ENCODE measurements around the gene GORASP1.

Gene GORASP1

DNA sequence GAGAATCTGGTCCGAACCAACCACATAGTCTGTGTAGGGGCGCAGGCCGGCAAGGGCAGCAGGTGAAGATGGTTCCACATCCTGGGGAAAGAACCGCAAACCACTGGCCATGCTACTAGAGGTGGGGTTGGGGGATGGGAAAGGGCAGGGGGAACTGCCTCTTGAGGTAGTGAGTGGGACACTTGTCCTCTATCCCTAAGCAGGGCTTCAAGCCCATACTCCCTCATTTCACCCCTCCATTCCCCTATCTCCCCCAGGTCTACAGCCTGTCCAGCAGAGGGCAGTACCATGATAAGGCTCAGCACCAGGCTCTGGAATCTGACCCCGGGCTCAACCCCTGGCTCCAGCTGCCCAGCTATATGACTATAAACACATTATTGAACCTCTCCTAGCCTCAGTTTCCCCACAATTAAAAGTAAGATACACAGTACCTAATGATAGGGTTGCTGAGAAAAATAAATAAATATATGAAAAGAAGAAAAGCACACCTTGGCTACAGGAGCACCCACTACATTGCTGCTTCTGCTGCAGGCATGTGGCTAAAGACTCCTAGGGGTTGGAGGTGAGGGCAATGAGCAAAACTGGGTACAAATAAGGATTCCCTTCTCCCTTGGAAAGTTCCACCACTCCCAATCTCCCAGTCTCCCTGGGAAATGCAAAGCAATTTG is 6.3 kb downstream of the GORASP1 start:
- no peak for DNase-seq

DNA sequence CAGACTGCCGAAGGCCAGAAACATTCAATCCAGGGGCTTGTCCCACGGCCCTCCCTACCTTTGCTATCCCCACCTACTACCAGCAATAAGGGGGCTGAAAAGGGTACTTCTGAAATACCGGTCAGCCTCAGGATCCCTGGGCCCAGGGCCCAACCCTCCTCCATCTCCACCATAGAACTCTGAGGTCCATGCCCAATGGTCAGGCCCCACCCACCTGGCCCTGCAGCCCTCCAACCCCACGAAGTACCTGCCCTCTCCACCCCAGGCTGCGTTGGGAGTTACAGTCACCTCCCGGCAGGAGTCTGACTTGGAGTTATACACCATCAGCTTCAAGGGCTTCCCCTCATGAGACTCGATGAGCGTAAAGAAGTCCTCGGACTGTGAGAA is 6.9 kb downstream of the GORASP1 start:
- DNase-seq, result no peak

DNA sequence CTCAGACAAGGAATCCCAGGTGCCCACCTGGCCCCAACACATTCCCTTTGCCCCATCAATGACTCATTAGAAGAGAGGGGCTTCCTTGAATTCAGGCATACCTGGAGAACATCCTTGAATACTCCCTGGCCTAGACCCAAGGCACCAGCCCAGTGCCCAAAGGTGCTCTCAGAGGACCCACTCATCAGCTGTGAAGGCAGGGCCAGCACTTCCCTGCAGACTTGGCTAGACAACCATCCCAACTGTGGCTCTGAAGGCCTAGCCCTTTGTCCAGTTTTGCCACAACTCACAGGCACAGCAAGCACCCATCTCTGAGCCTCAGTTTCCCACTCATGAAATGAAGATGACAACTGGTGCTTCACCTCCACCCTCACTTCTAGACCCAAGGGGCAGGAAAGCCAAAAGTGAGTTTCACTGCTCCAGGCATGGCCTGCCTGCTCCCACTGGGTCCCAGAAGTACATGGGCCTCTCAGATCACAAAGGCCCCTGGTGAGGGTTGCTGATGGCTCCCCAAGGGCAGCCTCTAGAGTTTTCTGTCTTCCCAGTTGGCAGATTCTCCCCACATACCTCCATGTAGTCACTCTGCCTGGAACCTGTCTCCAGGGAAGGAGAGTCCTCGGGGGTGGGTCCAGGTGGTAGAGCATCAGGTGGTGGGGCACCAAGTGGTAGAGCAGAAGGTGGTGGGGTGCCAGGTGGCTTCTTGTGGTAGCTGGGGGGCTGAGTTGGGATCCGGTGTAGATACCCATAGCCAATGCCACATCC is 7.5 kb downstream of the GORASP1 start:
- no peak for DNase-seq

DNA sequence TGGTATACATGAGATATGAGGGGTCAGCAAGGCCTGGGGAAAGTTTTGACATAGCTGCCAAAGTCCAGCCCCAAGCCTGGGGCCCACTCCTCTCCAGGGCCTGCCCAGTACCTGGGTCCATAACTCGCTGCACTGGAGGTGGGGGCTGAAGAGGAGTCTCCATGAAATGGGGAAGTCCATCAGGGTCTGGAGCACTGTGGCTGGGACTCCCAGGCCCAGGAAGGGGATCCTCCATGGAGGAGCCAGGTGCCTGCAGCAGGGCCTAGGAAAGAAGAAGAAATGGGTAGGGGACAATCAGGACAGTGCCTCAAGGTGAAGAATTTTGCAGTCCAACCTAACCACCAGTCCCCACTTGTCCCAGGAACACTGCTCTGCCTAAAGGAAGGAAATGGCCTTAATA is 8.2 kb downstream of the GORASP1 start:
- no peak for DNase-seq

DNA sequence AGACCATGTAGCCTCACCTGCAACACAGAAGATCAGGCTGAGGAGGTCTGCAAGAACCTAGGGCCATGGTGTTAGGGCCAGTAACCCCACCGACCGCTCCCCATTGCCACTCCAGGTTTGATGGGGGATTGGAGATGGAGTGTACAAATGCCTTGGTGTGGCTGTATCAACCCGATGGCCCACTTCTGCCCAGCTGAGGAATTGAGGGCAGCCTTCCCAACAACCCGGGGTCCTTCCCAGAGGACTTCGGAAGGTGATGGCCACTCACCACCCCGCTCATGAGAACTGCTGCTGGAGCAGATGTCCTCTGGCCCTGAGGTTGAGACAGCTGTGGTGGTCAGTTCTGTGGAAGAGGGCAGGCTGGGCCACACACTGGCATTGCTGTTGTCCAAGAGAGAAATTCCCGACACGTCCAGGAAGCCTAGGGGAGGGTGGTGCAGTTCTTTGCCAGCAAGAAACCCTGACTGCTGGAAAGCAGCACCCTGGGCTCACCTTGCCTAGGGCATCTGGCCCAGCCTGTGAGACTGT is 8.9 kb downstream of the GORASP1 start:
- no peak for DNase-seq

DNA sequence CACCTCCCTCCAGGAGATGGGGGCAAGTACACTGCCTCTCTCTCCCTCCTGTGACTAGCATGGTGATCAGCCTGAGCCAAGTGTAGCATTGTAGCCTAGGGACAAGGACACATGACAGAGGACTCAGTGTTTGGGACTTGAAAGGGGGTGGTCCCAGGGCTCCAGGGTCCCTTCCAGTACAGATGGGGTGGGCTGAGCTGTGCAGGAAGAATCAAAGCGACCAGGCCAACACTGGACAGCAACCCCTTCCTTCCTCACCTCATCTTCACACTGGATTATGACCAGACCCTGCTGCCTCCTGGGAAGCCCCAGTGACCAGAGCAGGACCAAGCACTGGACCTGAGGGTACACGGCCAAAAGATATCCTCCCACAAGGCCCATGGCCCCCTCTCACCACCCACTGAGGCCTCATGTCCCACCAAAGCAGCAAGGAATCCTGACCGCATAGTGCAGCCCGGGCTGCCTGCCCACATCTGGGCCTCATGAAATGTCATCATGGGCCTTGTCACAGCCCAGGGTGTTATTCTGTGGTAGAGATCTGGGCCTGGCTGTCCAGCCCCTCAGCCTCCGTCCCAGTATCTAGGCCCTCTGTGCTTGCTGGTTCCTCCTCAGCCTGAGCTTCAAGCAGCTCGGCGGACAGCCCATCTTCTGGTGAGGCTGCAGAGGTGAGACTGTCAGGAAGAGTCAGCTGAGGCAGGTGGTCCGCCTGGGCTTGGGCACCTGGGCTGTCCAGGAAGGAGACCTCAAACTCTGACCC is 9.5 kb downstream of the GORASP1 start:
- DNase-seq, result no peak

DNA sequence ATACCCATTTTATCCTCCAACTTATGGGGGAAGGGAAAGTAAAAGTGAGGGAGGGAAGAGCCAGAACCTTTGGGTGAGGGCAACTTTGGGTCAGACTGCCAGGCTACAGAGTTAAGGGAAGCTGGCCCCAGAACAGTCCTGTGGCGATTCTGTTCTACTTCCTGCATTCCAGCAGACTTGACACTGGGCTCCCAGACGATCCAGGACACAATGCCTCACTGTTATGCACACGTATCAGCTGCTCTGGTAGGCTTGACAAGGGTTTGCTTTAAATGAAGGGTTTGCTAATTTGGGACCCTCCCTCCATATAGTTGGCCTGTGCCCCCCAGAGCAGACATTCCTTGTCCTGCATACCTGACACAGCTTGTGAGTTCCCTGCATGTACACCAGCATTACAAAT is 10.7 kb downstream of the GORASP1 start:
- DNase-seq, result no peak

DNA sequence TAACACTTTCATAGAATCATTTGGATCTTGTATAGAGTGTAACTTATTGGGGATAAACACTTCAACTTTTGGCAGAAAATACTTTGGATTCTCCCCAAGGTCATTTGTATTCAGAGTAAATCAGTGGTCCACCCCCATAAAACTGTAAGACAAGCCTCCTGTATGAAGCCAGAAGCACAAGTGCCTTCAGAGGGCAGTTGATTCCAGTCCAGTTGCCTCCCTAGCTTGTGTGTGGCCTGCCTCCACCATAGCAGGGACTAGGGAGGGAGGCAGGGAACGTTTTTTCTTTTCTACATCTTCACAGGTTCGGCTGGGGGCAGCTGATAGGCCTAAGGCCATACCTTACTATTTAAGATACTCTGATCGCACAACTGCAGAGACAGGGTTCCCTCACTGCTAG is 11.6 kb downstream of the GORASP1 start:
- DNase-seq, result no peak

DNA sequence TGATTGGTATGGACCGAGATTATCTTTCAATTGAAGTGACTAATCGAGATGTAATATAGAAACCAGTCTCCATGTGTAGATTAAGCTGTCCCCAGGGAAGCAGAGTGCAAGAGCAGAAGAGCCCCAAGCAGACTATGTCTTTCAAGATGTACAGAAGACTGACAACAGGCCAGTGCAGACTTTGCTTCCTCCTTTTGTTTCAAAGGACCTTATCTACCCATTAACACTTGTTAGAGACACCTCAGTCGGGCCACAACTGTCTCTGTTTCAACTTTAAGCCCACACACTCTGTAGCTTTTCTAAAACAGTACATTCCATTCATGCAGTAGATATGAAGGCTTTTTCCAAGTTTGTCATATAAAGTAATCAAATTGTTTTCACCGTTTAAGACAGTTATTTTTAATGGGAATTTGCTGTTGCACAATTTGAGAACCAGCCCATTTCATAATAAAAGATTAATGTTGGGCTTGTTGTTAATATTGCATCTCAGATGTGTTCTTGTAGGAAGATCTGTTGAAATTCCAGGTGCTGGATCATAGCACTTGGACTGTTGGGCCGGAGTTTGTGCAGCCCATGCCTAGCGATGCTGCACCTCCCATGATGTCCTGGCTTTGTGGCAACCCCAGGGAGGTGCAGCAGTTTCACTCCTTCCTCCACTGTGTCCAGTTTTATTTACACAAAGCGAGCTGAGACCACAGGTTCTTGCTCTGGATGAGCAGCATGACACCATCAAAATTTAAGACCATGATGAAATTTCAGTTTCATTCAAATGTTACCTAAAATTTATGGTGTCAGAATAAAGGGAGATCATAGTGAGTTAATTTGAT is 12.4 kb downstream of the GORASP1 start:
- DNase-seq, result no peak

DNA sequence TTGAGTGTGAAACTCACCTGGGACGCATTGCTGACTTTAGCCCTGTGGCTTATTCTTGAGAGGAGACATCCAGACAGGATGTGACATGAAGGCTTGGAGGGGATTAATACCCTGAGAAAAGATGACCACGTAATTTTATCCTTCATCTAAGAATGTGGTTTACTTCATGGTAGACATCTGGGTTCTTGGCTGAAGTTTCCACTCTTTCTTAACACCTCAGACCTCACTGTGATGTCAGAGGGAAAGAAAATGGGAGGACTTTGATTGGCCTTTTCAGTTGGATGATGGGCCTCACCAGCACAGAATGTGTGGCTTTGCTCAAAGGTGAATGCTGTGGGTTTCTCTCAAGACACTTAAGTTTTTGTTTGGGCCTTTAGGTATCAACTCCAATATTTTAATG is 16.5 kb downstream of the GORASP1 start:
- no peak for DNase-seq

DNA sequence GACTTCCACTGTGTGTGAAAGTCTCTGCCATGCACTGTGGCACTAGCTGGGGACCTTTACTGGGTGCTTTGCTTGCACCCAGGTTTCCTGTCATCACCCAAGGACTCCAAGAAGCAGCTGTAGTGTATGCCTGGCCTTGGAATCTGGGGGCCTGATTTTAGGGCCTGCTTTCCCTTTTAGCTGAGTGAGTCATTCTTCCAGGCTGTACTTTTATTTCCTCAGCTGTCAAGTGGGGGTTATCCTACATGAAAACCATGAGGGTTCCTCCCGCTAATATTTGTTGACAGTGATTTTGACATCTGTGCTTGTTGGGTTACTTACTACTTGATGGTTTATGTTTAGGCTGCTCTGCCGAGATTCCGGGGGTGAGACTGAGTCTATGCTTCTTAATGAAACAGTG is 18.5 kb downstream of the GORASP1 start:
- DNase-seq, result no peak

DNA sequence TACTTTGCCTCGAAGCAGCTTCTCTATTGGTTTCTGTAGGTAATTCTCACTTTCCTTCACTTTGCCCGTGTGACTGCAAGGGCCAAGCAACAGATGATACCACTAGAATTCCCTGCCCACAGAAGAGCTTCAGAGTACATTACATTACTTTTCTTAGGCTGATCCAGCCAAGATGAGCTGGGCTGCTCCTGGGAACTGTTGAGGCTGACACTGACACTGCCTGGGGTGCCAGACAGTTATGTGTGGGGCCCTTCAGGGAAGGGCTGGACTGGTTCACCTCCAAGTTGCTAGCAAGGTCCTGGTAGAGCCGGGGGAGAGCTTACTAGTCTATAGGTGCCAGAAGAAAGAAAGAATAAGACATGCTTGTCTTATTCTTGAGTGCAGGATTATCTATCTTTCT is 19.0 kb downstream of the GORASP1 start:
- no peak for DNase-seq

DNA sequence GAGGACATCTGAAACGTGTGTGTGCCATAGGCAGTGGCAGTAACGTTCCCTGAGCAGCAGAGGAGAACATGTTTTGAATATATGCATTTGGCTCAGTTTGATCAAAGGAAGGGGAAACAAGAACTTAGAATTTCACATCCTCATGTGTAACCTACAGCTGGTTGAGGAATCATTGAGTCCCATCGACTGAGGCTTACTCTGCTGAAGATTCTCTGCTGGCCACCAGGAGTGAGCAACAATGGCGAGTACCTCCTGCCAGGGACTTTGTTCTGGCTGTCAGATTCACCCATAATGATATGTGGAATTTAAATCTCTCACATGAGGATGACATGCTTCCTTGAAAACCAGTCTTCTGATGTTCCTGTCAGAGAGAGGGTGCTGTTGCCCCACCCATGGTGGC is 21.3 kb downstream of the GORASP1 start:
- no peak for DNase-seq

DNA sequence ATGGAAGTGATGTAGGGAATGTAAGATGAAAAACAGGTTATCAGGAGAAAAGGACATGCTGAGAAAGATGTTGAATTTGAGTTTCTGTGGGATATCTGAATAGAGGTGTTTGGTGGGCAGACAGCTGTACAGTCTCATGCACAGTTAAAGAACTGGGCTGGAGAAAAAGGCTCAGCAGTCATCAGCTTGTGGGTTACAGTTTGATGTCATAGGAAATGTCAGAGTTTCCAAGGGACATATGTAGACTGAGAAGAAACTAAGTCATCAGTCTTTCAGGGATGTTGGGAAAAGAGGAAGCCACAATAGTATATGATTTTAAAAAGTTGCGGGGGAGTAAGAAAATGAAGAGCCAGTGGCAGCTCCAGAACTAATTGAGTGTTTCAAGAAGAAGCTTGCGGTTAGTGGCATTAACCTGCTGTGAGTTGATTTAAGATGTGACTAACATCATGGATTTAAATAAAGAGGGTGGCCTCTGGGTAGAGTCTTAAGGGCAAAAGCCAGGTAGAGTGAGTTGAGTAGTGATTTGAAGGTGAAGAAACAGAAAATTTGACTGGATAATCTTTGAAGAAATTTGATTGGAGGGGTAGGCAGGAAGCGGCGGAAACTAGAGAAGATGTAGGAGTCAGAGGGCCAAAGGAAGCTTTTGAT is 24.6 kb downstream of the GORASP1 start:
- no peak for DNase-seq

DNA sequence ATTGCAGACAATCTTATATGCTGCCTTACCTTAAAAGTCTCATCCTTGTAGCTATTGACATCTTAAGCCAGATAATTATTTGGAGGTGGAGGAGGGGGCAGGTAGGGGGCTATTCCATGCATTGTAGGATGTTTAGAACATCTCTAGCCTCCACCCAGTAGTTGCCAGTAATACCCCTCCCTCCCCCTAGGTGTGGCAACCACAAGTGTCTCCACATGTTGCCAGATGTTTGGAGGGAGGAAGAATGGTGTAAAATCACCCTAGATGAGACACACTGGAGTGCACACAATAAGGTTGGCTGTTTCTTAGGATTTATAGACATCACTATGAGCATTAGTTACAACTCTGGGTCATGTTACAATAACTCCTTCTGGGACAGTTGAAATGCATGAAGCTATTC is 27.4 kb downstream of the GORASP1 start:
- DNase-seq, result no peak

DNA sequence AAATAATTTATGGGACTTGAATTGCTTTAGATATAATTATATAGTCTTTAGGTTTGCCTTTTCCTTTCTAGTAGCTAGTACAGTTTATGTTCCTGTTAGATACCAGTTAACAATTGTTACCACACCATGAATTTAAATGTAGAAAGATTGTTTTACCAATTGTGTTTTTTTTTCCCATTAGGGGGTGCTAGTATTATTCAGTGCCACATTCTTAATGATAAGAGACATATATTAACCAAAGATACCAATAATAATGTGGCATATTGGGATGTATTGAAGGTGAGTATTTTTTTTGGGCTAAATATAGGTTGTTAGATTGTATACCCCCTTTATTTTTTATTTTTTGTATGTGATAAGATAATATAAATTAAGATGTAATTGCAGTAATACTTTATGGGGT is 27.9 kb downstream of the GORASP1 start:
- no peak for DNase-seq

DNA sequence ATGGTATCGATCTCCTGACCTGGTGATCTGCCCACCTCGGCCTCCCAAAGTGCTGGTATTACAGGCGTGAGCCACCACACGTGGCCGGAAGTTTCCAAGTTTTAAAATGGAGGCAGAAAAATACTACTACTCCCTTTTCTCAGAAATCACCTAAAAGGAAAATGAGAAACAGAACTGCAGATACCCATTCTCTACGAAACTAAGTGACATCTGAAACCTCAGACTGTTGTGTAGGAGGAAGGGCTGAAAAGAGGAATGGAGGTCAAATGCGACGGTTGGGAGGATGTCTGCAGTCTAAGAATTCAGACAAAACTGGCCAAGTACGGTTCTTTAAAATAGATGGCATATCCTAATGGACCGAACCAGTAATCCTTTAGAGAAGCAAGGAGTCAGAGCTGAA is 31.5 kb downstream of the GORASP1 start:
- DNase-seq, result no peak

DNA sequence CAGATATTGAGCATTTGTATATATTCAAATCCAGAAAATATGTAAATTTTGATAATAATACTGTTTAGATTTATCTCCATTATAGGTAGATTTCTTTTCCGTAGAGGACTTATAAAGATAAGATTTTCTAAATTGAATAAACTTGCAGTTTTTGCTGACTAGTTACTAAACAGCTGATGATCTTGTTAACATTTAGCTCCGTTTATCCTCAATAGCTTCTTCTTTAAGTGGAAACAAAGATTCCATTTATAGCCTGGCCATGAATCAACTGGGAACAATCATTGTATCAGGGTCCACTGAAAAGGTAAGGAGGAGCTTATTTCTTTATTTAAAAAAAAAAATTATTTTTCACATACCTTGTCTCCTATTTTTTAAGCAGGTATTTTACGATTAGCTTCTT is 38.9 kb downstream of the GORASP1 start:
- no peak for DNase-seq

DNA sequence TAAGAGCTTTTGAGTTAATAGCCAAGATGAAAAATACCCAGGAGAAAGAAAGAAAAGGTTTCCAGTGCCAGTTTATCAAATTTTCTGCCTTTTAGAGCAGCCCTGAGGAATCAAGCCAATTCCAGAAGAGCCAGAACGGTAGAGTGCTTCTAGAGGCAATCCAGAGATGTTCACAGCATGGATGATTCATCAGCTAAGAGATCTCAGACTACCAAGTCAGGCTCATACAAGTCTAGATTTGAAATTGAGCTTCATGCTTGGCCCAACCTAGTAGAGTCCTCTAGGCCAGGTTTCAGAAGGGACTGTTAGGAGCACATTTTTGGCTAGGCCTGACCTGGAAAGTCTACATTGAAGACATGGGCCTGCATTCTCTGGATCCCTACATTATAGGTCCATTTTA is 40.1 kb downstream of the GORASP1 start:
- DNase-seq, result no peak

DNA sequence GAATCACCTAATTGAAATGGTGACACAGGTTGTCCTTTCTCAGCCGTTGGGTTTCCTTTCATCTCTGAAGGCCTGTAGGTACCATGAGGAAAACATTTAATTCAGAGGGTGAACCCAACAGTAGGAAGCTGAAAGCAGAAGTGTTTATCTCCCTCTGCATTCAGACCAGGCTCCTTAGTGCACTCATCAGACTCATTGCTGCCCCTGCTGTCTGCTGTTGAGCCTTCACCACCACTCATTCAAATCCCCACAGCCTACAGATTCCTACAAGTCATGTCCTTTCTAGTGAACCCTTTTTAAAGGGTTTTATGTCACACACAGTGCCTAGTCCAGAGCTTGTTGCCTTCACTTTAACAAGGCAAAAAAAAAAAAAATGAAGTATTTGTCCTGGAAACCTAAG is 42.2 kb downstream of the GORASP1 start:
- DNase-seq, result no peak

DNA sequence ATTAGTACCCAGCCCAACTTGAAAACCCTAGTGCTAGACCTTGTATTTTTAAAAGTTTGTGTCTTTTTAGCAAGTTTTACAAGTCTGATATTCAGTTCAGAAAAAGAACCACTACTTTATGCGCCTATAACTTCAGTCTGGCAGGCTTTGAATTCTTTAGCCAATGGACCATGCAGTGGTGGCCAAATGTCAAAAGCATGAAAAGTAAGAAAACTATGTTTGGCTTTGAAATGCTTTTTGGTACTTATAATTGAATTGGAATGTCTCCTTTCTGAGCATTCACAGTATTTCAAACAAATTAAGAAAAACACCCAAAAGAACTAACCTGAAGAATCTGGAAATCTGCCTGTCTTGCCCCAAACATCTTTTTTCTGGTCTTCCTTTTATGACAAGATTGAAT is 42.8 kb downstream of the GORASP1 start:
- no peak for DNase-seq

DNA sequence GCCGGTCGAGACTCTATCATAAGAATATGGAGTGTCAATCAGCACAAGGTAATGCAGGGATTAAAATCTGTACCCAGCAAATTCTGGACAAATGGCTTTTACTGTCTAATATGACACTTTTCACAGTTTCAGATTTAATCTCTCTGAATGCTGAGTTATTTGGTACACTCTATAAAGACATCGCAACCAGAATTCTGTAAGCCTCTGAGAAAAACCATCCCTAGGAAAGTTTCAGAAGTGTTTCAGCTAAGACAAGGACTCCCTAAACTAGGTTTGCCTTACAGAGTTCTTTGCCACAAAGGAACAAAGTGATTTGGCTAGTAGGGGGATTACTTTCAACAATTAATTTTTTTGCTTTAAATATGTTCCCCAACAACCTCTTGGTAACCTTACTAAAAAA is 44.3 kb downstream of the GORASP1 start:
- no peak for DNase-seq

DNA sequence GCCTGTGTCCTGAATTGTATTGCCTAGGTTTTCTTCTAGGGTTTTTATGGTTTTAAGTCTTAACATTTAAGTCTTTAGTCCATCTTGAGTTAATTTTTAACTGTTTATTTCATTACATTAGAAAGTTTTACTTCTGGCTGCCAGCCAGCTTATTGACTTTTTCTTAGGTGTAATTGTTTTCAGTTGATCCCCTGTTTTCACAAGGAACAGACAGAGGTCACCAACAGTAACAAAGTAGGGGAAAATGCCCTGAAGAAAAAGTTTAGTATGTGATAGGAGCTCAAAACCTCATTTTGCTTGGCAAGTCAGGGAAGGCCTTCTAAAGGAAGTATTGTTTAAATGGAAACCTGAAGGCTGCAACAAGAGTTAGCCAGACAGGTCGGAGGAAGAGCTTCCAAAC is 45.2 kb downstream of the GORASP1 start:
- DNase-seq, result no peak

Data from NCI-H146 (cell line).